GM18511 (cell line): ENCODE data around the gene C3orf62.
"Not testable (repeated sequence)": the region's sequence is repeated elsewhere in the genome, so short reads cannot be mapped to it uniquely, and the experiment has no call there.

Experiments
- ATAC-seq: cut with Tn5 transposase; IDR thresholded peaks from one replicate; pipeline ENCODE4 v1.9.1; 2021; ENCODE audit warnings: mild to moderate bottlenecking, moderate library complexity; ENCODE audit not compliant: unreplicated experiment

The C3orf62 gene

GRCh38 chr3:49269443-49270155, 7.4 kb downstream of the C3orf62 start:
- no peak for ATAC-seq

DNA sequence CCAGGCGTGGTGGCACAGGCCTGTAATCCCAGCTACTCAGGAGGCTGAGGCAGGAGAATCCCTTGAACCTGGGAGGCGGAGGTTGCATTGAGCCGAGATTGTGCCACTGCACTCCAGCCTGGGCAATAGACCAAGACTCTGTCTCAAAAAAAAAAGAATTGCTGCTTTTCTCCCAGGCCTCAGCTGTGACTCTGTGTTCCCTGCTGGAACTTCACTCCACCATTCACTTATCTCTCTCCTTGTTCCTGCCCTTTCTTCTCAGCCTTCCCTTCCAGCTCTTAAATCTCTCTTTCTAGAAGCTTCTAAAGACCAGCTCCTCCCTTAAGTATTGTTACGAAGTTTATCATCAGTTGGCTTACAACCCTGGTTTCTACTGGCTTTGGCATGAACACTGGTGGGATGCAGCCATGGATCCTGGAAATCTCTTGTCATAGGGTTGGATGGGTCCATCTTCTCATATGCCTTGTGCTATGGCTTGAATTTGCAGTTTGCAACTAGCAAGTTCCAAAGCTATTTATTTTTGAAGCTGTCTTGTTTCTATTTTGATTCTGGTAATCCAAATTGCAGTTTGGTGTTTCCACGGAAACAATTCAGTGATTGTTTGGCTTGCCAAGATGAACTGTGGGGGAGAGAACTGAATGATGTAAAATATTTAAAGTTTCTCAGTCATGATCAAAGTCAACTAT, 10.5 kb downstream of the C3orf62 start:
- ATAC-seq, result no peak

- ATAC-seq, result no peak
These were observed 11.2 kb downstream of the C3orf62 start for GRCh38 chr3:49265661-49266386.

DNA sequence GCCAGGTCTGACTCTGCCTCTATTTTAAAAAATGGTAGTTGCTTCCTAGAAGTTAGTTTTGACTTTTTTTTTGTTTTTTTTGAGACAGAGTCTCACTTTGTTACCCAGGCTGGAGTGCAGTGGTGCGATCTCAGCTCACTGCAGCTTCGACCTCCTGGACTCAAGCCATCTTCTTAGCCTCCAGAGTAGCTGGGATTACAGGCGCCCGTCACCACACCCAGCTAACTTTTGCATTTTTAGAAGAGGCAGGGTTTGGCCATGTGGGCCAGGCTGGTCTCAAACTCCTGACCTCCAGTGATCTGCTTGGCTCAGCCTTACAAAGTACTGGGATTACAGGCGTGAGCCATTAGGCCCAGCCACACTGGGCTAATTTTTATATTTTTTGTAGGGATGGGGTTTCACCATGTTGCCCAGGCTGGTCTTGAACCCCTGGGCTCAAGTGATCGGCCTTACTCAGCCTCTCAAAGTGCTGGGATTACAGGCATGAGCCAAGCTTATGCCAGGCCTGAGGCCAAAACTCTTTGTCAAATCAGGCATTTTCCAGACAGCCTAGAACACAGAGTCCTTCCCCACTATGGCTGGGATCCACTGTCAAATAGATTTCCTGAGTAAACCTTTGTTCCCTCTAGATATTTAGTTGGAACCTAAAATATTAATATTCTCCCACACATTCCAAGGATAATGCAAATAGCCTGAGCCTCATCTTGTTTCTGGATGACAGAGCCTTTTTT, 13.7 kb downstream of the C3orf62 start:
- no peak for ATAC-seq

- no peak for ATAC-seq
These were observed 16.2 kb downstream of the C3orf62 start for GRCh38 chr3:49260806-49261324.

DNA sequence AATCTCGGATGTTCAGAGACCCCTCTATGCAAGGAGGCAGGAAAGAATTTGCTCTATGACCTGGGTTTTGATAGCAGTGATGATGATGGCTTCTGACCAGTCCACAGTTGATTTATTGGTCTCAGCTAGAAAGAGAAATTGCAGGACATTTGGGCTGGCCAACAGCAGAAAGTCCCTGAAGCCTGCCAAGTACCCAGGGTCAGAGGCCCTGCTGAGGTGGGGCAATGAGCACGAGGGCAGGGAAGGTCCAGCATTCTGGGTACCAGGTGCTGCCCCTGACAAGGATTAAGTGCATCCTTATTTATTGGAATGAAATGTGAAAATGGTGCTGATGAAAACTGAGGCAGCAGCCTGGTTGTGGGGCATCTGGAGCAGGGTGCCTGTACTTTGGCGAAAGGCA, 19.8 kb downstream of the C3orf62 start:
- no peak for ATAC-seq

DNA sequence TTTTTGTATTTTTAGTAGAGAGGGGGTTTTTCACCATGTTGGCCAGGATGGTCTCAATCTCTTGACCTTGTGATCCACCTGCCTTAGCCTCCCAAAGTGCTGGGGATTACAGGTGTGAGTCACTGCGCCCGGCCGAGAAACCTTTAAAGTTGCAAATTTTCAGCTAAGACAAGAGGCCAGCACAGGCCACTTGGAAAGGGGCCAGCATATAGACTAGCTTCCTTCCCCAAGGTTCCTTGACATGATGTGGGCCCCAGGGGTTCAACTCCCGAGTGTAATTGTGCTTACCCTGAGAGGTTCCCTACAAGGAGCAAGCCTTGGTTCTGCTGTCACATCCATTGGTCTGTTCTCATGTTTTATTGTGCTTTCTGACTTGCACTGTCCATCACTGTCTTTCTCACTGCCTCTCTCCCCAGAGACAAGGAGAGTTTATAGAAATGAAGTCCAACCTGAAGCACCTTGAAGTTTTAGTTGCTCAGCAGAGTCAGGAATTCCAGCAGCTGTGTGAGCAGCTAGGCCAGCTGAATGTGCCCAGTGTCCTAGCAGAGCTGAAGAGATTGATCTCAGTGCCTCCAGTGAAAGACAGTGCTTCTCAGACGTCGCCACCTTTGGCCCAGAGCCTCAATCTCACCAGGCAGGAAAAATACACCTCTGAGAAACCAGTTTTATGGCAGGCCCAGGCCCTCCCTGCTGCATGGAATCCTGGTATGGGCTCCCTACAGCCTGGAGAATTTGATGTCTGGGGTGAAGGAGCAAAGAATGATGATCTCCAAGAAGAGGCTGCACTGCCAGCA, 21.1 kb downstream of the C3orf62 start:
- no peak for ATAC-seq

DNA sequence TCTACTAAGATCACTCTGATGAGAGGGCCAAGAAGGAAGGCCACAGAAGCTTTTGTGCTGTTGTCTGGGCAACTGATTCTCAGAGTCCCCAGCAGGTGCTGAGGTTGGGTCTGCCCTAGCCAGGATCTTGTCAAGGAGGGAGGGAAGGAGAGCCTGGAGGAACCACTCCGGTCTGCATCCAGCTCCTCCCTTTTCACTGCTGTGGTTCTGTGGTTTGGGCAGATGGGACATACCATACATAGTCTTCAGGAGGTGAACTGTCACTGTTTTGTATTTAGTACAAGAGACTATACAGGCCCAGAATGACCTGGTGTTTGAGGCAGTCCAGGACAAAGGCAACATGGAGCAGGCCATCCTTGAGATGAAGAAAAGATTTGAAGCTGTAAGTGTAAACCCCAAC, 21.9 kb downstream of the C3orf62 start:
- ATAC-seq, result no peak

DNA sequence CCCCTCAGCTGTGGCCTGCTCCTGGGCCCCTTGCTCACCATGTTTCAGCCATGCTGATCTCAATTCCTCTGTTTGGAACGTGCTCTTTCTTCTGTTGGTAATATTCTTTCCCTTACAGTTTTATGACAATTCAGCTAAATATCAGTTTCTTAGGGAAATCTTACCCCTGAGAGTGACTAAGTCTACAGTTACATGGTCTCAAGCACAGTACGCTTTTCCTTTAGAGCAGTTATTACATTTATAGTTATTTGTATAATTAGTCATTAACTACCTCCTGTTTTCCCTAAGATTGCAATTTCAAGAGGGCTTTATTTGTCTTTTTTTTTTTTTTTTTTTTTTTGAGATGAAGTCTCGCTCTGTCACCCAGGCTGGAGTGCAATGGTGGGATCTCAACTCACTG, 23.5 kb downstream of the C3orf62 start:
- no peak for ATAC-seq

GRCh38 chr3:49248840-49249227, 28.2 kb downstream of the C3orf62 start:
- ATAC-seq, result no peak

DNA sequence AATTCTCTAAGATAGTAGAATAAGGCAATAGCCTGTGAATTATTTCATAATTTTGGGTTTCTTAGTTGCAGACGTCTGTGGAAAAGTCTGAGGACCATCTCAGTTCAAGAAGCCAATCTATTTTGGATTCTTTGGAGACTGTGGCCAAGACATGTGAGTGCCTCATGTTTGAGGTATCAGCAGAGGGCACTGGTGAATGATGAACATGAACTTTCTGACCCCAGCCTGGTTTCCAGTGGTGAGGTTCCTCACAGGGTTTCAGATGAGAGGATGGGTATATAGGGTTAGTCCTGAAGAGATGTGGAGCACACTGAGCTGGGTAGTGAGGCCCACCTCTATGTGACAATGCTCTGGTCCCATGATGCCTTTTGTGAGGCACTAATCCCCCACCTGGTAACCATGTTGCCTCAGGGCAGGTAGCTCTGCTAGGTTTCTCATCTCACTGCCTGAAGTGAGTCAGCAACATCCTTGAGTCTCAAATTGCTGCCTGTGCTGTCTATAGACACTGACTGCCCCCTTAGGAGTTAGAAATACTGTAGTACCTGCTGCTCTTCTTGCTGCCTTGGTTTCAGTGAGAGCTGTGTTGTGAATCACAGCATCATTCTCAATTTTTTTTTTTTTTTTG, 32.3 kb downstream of the C3orf62 start:
- no peak for ATAC-seq

- ATAC-seq, result not testable (repeated sequence)
These were observed 36.9 kb downstream of the C3orf62 start for GRCh38 chr3:49240091-49240490.

DNA sequence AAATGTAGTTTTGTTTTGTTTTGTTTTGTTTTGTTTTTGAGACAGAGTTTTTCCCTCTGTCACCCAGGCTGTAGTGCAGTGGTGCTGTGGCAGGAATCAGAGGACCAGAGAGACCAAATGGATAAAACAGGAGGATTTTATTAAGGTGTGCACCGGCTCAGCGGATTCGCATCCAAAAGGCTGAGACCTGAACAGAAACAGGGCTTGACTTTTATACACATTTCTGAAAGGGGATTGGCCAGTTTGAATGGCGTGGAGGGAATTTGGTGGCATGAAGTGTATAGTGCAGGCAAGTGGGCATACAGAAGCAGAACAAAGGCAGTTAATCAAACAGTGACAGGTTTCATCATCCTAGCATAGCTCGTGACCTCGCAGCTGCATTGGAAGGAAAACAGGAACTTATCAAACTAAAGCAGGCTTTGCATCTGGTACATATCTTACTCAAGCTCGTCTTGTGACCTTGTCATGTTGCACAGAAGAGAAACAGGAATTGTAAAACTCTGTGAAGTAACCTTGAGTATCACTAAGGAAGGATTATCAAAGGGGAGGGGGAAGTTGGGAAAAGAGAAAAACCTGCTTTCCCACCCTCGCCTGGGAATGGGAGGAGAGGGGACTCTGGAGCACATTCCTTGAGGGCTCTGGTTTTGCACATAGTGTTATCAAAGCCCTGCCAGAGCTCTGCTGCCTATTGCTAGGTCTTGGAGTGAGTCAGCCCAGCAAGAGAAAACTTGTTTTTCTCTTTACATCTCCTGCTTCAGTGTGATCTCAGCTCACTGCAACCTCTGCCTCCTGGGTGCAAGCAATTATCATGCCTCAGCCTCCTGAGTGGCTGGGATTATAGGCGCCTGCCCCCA, 38.5 kb downstream of the C3orf62 start:
- ATAC-seq, result no peak

GRCh38 chr3:49237344-49237743, 39.7 kb downstream of the C3orf62 start:
- no peak for ATAC-seq

GRCh38 chr3:49236226-49236625, 40.8 kb downstream of the C3orf62 start:
- no peak for ATAC-seq

GRCh38 chr3:49228817-49229216, 48.2 kb downstream of the C3orf62 start:
- ATAC-seq, result not testable (repeated sequence)

GRCh38 chr3:49222002-49222401, 55.0 kb downstream of the C3orf62 start:
- no peak for ATAC-seq

GRCh38 chr3:49220985-49221563, 56.0 kb downstream of the C3orf62 start:
- ATAC-seq, result not testable (repeated sequence)
